ENCODE results near the gene MRPL3. TPM values are rescaled to one million over a fixed set of nuclear protein-coding genes. Genes with fewer than 3 reads are reported as not detected.

The MRPL3 gene
- total and polyA plus RNA-seq, 2 donors (not counting 3 experiments of a cell fraction or from before 2014, with no cell fraction given), result 49.6 to 68.2 TPM

GRCh38 chr3:131503320-131503635 is 507 bp upstream of the MRPL3 start:
- H3K9ac ChIP-seq (replicated peaks; ENCODE audit: extremely low read depth, insufficient read depth, low read length), result peak overlapping the region; percentile 88
- H3K4me3 ChIP-seq (replicated peaks in 1 of 3; ENCODE audit: insufficient read depth in 1 of 3, low read depth in 1 of 3, low read length in 3 of 3), result peak overlapping the region; percentile 65 to 85 (median 85)
- peaks cover 1 to 5% of the 10 kb centered on the region in 2 experiments for H3K36me3 ChIP-seq (ENCODE audit: control insufficient read depth in 2 of 2, extremely low read depth in 1 of 2, insufficient read depth in 2 of 2, low read length in 2 of 2)
- H3K79me2 ChIP-seq (ENCODE audit: control insufficient read depth, insufficient read depth, low read length), result peaks cover 38% of the 10 kb centered on the region
- H4K20me1 ChIP-seq (replicated peaks; ENCODE audit: control insufficient read depth, extremely low read depth, insufficient read depth, low read length), result no peaks in the 10 kb centered on the region
- peak overlapping the region; percentile 95 for H3K4me2 ChIP-seq (ENCODE audit: insufficient read depth, low read length)
- DNase-seq (ENCODE audit: low read depth, low spot score) (peak; percentile 50), FAIRE-seq (peak; percentile 46)
- H3K9me3 ChIP-seq (replicated peaks; ENCODE audit: control insufficient read depth, insufficient read depth, low read length), result no peaks in the 10 kb centered on the region
- no peaks in the 10 kb centered on the region for H3K9me1 ChIP-seq (replicated peaks; ENCODE audit: control insufficient read depth, extremely low read depth, insufficient read depth, low read length)
- POLR2A ChIA-PET, result interaction anchor here (0.8 to 1.1 kb wide), 2 partner anchors 101 to 122 kb away, joined by 3 read pairs; partner anchors contain the start of gene NUDT16
- H2AFZ ChIP-seq (ENCODE audit: low read depth, low read length), result peak overlapping the region; percentile 94
- no peaks in the 10 kb centered on the region for H3K27me3 ChIP-seq (ENCODE audit: control insufficient read depth in 2 of 2, insufficient read depth in 2 of 2, low read length in 2 of 2)
- TF ChIP-seq POLR2A (IDR thresholded peaks at IDR 0.05; ENCODE audit: low read depth, low read length), result no peak
- no peak for TF ChIP-seq GATA2 (IDR thresholded peaks at IDR 0.05; ENCODE audit: insufficient read depth, insufficient read length, low read depth, low read length)
- TF ChIP-seq, protein P1, sequence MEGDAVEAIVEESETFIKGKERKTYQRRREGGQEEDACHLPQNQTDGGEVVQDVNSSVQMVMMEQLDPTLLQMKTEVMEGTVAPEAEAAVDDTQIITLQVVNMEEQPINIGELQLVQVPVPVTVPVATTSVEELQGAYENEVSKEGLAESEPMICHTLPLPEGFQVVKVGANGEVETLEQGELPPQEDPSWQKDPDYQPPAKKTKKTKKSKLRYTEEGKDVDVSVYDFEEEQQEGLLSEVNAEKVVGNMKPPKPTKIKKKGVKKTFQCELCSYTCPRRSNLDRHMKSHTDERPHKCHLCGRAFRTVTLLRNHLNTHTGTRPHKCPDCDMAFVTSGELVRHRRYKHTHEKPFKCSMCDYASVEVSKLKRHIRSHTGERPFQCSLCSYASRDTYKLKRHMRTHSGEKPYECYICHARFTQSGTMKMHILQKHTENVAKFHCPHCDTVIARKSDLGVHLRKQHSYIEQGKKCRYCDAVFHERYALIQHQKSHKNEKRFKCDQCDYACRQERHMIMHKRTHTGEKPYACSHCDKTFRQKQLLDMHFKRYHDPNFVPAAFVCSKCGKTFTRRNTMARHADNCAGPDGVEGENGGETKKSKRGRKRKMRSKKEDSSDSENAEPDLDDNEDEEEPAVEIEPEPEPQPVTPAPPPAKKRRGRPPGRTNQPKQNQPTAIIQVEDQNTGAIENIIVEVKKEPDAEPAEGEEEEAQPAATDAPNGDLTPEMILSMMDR (IDR thresholded peaks at IDR 0.05; ENCODE audit: extremely low read depth in 1 of 2, insufficient read depth in 1 of 2, low read depth in 1 of 2, low read length in 2 of 2), result no peak
- no peak for TF ChIP-seq MYC (IDR thresholded peaks at IDR 0.05; ENCODE audit: low read depth, low read length)
- no peak for TF ChIP-seq EZH2 (IDR thresholded peaks at IDR 0.05; ENCODE audit: borderline replicate concordance, low read depth, low read length, severe bottlenecking)
- TF ChIP-seq POLR2AphosphoS5 (IDR thresholded peaks at IDR 0.05; ENCODE audit: insufficient read depth, low read depth, low read length), result no peak
- TF ChIP-seq MAX (IDR thresholded peaks at IDR 0.05; ENCODE audit: insufficient read depth, insufficient read length), result no peak
- peak; percentile 4 for TF ChIP-seq FOS (IDR thresholded peaks at IDR 0.05; ENCODE audit: borderline replicate concordance, insufficient read depth, low read length)
- no peak for TF ChIP-seq JUN (IDR thresholded peaks at IDR 0.05; ENCODE audit: borderline replicate concordance, insufficient read depth, insufficient read length, low read depth)
- CTCF ChIA-PET, result interaction anchor here (1.4 kb wide), 1 partner anchor 24 kb away, joined by 4 read pairs; no protein-coding TSS in a partner anchor
- peak overlapping the region; percentile 62 for H3K27ac ChIP-seq (ENCODE audit: insufficient read depth, low read depth, low read length)
- BruUV-seq (replicated peaks), result TSS peak; percentile 78
- intact Hi-C loops (cut with micrococcal nuclease) (loop anchor here (1.0 to 5.0 kb wide), 4 partner anchors 101 to 476 kb away; partner anchors contain the start of genes ASTE1 and NEK11), dilution Hi-C loops (cut with MboI; ENCODE audit: extremely low pct_ligation_motif_present, low sequenced_read_pairs) (no loop called here)
- peaks cover 32% of the 10 kb centered on the region for H3K4me1 ChIP-seq (ENCODE audit: control insufficient read depth, extremely low read depth, insufficient read depth, low read length)
